ENCODE results near the gene ZNF660.

DNA sequence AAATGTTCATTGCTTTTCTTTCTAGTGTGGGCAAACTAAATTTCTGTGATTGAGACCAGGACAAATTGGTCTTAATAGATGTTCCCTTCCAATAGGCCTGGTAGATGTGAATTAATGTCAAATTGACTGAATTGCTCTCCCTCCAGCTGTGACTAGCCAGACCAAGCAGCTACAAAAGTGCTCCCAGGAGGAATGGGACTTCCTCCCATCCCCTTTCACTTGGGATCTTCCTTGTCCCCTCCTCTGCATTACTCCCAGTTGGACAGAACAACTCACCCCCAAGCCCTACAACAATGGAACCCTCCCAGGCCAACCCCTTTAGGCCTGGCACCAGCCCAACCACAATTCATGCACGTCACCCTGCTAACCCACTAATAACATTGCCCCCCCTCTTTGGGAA lies 49.4 kb upstream of the ZNF660 start:
- TF ChIP-seq, protein P1, sequence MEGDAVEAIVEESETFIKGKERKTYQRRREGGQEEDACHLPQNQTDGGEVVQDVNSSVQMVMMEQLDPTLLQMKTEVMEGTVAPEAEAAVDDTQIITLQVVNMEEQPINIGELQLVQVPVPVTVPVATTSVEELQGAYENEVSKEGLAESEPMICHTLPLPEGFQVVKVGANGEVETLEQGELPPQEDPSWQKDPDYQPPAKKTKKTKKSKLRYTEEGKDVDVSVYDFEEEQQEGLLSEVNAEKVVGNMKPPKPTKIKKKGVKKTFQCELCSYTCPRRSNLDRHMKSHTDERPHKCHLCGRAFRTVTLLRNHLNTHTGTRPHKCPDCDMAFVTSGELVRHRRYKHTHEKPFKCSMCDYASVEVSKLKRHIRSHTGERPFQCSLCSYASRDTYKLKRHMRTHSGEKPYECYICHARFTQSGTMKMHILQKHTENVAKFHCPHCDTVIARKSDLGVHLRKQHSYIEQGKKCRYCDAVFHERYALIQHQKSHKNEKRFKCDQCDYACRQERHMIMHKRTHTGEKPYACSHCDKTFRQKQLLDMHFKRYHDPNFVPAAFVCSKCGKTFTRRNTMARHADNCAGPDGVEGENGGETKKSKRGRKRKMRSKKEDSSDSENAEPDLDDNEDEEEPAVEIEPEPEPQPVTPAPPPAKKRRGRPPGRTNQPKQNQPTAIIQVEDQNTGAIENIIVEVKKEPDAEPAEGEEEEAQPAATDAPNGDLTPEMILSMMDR (IDR thresholded peaks at IDR 0.05; ENCODE audit: low read depth, low read length, missing input control) = no peak
- TF ChIP-seq ZBTB33 (IDR thresholded peaks at IDR 0.05) = no peak
- no peak for TF ChIP-seq HNF4G (IDR thresholded peaks at IDR 0.05)
- TF ChIP-seq, protein P2, sequence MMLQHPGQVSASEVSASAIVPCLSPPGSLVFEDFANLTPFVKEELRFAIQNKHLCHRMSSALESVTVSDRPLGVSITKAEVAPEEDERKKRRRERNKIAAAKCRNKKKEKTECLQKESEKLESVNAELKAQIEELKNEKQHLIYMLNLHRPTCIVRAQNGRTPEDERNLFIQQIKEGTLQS (IDR thresholded peaks at IDR 0.05) = no peak
- no peak for TF ChIP-seq REST (IDR thresholded peaks at IDR 0.05)
- TF ChIP-seq TAF1 (conservative IDR thresholded peaks at IDR 0.05) = no peak
- TF ChIP-seq, protein P3, sequence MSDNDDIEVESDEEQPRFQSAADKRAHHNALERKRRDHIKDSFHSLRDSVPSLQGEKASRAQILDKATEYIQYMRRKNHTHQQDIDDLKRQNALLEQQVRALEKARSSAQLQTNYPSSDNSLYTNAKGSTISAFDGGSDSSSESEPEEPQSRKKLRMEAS (IDR thresholded peaks at IDR 0.05) = no peak
- TF ChIP-seq RAD21 (IDR thresholded peaks at IDR 0.05) = no peak
- TF ChIP-seq HNF4A (conservative IDR thresholded peaks at IDR 0.05) = no peak
- no peak for TF ChIP-seq FOXA1 (IDR thresholded peaks at IDR 0.05)
- TF ChIP-seq SP1 (IDR thresholded peaks at IDR 0.05) = no peak
- no peak for TF ChIP-seq RXRA (IDR thresholded peaks at IDR 0.05)
- TF ChIP-seq EGR1 (IDR thresholded peaks at IDR 0.05; ENCODE audit: low read depth in 2 of 2) = no peak
